ENCODE data around the gene INSRR. TPM values are rescaled to one million over a fixed set of nuclear protein-coding genes. Genes with fewer than 3 reads are reported as not detected.

Gene INSRR
- not detected in 2 replicates for total RNA-seq

GRCh38 chr1:156858959-156859522 lies at the start of gene INSRR:
TSS of gene INSRR (minus strand) at chr1:156859117. CDS start at chr1:156858621, 496 bp downstream.

GRCh38 chr1:156893048-156893953 lies 34.4 kb upstream of the INSRR start, which contains the start of gene PEAR1:
TSS of gene PEAR1 (plus strand) at chr1:156893718. CDS start at chr1:156903927, 10,209 bp downstream.

GRCh38 chr1:156860628-156861423 lies 1.9 kb upstream of the INSRR start, which contains the start of gene NTRK1:
TSS of gene NTRK1 (plus strand) at chr1:156860865. CDS start at chr1:156860935, 70 bp downstream.

GRCh38 chr1:156816561-156817328 lies 42.2 kb downstream of the INSRR start, which contains the start of gene SH2D2A:
TSS of gene SH2D2A (minus strand) at chr1:156816848. CDS start at chr1:156816708, 140 bp downstream.

Other genes with a start within 250 kb of the INSRR start
- gene HAPLN2, start 239.7 kb downstream of the INSRR start, total RNA-seq, result not detected in 2 replicates
- gene BCAN, start 217.0 kb downstream of the INSRR start, total RNA-seq, result 0.10 TPM in 1 of 2 replicates, not detected in the other
- 81.7 and 150 TPM in 2 replicates for gene NES, start 181.7 kb downstream of the INSRR start, total RNA-seq
- gene CRABP2, start 153.5 kb downstream of the INSRR start, total RNA-seq, result 0.65 TPM in 1 of 2 replicates, not detected in the other
- gene METTL25B, start 130.6 kb downstream of the INSRR start, total RNA-seq, result 7.0 and 14.7 TPM in 2 replicates
- 34.0 and 45.1 TPM in 2 replicates for gene ISG20L2, start 130.4 kb downstream of the INSRR start, total RNA-seq
- gene MRPL24, start 118.0 kb downstream of the INSRR start, total RNA-seq, result 29.1 and 34.1 TPM in 2 replicates
- gene HDGF, start 107.4 kb downstream of the INSRR start, total RNA-seq, result 214 and 234 TPM in 2 replicates
- gene PRCC, start 91.6 kb downstream of the INSRR start, total RNA-seq, result 26.5 and 35.3 TPM in 2 replicates
- 0.33 TPM in 1 of 2 replicates, not detected in the other for gene SH2D2A, start 42.3 kb downstream of the INSRR start, total RNA-seq
- gene NTRK1, start 1.7 kb upstream of the INSRR start, total RNA-seq, result not detected in 2 replicates
- gene PEAR1, start 34.6 kb upstream of the INSRR start, total RNA-seq, result 46.9 and 49.6 TPM in 2 replicates
- gene LRRC71, start 61.5 kb upstream of the INSRR start, total RNA-seq, result 0.19 and 0.33 TPM in 2 replicates
- gene ARHGEF11, start 186.6 kb upstream of the INSRR start, total RNA-seq, result 32.7 and 34.0 TPM in 2 replicates
- not detected in 2 replicates for gene ETV3L, start 240.7 kb upstream of the INSRR start, total RNA-seq